Endothelial cell of umbilical vein (primary cell): ENCODE measurements around the gene GDA. TPM values are rescaled to one million over a fixed set of nuclear protein-coding genes. Genes with fewer than 3 reads are reported as not detected.

Experiments
- BruUV-seq: library from RNA; stranded (reverse); fragments of 400-500 nt; replicated peaks from 2 replicates; lab custom pipeline; 2021; lab: Mats Ljungman, UMichigan
- CTCF ChIA-PET: fragments of 300-600, 350-600 bp; sonication (Branson Sonifier 250); formaldehyde crosslinking; loops from one replicate; lab custom pipeline; 2021; ENCODE audit warnings: antibody characterized with exemption, inconsistent platforms; lab: Charles Lee
- POLR2A ChIA-PET: fragments of 300-600, 350-600 bp; sonication (Branson Sonifier 250); formaldehyde crosslinking; loops from one replicate; lab custom pipeline; 2021; ENCODE audit warnings: antibody characterized with exemption, inconsistent platforms; lab: Charles Lee
- DNase-seq: peaks from one replicate; pipeline ENCODE4 v3.0.0-alpha.2; 2011; ENCODE audit warnings: low read depth, low spot score
- FAIRE-seq: peaks from 2 replicates; lab custom pipeline; 2011; peaks lifted over from hg19 to GRCh38; lab: Jason Lieb, UNC
- H2AFZ ChIP-seq: 2 replicates; pipeline ENCODE4 v1.6.0; 2012; ENCODE audit warnings: low read depth, low read length, control low read depth, inconsistent platforms
- H3K27ac ChIP-seq: 2 replicates; pipeline ENCODE4 v1.5.1; 2011; ENCODE audit warnings: low read depth, mild to moderate bottlenecking, control low read depth, low read length, moderate library complexity; ENCODE audit not compliant: insufficient read depth
- H3K27me3 ChIP-seq, 2 experiments: 2 replicates each; pipeline versions ENCODE4 v1.6.0 to v1.6.1; 2011; ENCODE audit warnings: low read length in 2 of 2, mixed read lengths in 1 of 2; ENCODE audit not compliant: control insufficient read depth in 2 of 2, insufficient read depth in 2 of 2
- H3K36me3 ChIP-seq, 2 experiments: 2 replicates in 1 of 2; 3 replicates in 1 of 2; pipeline ENCODE4 v1.5.1; 2011; ENCODE audit warnings: low read length in 2 of 2, mild to moderate bottlenecking in 1 of 2, moderate library complexity in 1 of 2; ENCODE audit not compliant: control insufficient read depth in 2 of 2, insufficient read depth in 2 of 2; ENCODE audit errors: extremely low read depth in 1 of 2
- H3K4me1 ChIP-seq: 3 replicates; pipeline ENCODE4 v1.5.1; 2011; ENCODE audit warnings: mild to moderate bottlenecking, low read length; ENCODE audit not compliant: control insufficient read depth, insufficient read depth; ENCODE audit errors: extremely low read depth
- H3K4me2 ChIP-seq: 2 replicates; pipeline ENCODE4 v1.6.1; 2011; ENCODE audit warnings: low read length, control low read depth, mixed read lengths; ENCODE audit not compliant: insufficient read depth
- H3K4me3 ChIP-seq, 3 experiments: fragments of 200-600 bp in 1 of 3; sonication (generic), shearing (Covaris generic) in 1 of 3; replicated peaks in 1 of 3; 2 replicates each; pipeline ENCODE4 v1.5.1; 2011 to 2016; ENCODE audit warnings: control low read depth in 3 of 3, low read length in 3 of 3, mild to moderate bottlenecking in 2 of 3, inconsistent platforms in 1 of 3, low read depth in 1 of 3, moderate library complexity in 1 of 3; ENCODE audit not compliant: insufficient read depth in 1 of 3
- H3K79me2 ChIP-seq: 2 replicates; pipeline ENCODE4 v1.6.0; 2012; ENCODE audit warnings: low read length, inconsistent platforms; ENCODE audit not compliant: control insufficient read depth, insufficient read depth
- H3K9ac ChIP-seq: replicated peaks from 2 replicates; pipeline ENCODE3; 2011; ENCODE audit warnings: low read length, control low read depth; ENCODE audit not compliant: insufficient read depth; ENCODE audit errors: extremely low read depth
- H3K9me1 ChIP-seq: replicated peaks from 3 replicates; pipeline ENCODE4 v1.6.0; 2011; ENCODE audit warnings: mild to moderate bottlenecking, low read length; ENCODE audit not compliant: control insufficient read depth, insufficient read depth; ENCODE audit errors: extremely low read depth
- H3K9me3 ChIP-seq: replicated peaks from 2 replicates; pipeline ENCODE4 v1.5.1; 2012; ENCODE audit warnings: low read length, inconsistent platforms; ENCODE audit not compliant: control insufficient read depth, insufficient read depth
- H4K20me1 ChIP-seq: replicated peaks from 2 replicates; pipeline ENCODE3; 2011; ENCODE audit warnings: mild to moderate bottlenecking, low read length; ENCODE audit not compliant: control insufficient read depth, insufficient read depth; ENCODE audit errors: extremely low read depth
- EZH2 ChIP-seq: IDR thresholded peaks from 2 replicates; pipeline ENCODE4 v1.6.1; 2012; ENCODE audit warnings: borderline replicate concordance, low read depth, mild to moderate bottlenecking, moderate library complexity, low read length, inconsistent platforms; ENCODE audit not compliant: severe bottlenecking
- FOS ChIP-seq: IDR thresholded peaks from 2 replicates; pipeline ENCODE4 v1.6.1; 2011; ENCODE audit warnings: mild to moderate bottlenecking, low read length, moderate library complexity, borderline replicate concordance; ENCODE audit not compliant: insufficient read depth
- GATA2 ChIP-seq: IDR thresholded peaks from 2 replicates; pipeline ENCODE4 v1.7.0; 2011; ENCODE audit warnings: low read depth, mild to moderate bottlenecking, moderate library complexity, mixed read lengths, low read length; ENCODE audit not compliant: insufficient read length, insufficient read depth
- MYC ChIP-seq: IDR thresholded peaks from one replicate; pipeline ENCODE4 v1.6.1; 2011; ENCODE audit warnings: mild to moderate bottlenecking, low read depth, low read length
- POLR2AphosphoS5 ChIP-seq: IDR thresholded peaks from 2 replicates; pipeline ENCODE4 v1.6.1; 2012; ENCODE audit warnings: low read depth, mild to moderate bottlenecking, control low read depth, low read length, moderate library complexity; ENCODE audit not compliant: insufficient read depth
- dilution Hi-C: fragments of 300-500 bp; cut with MboI; formaldehyde crosslinking; loops from one replicate; pipeline ENCODE4 v1.15.0; 2019; ENCODE audit warnings: low sequenced_read_pairs; ENCODE audit not compliant: extremely low pct_ligation_motif_present
- intact Hi-C: fragments of 100-400 bp; cut with micrococcal nuclease; formaldehyde crosslinking; loops from one replicate; pipeline ENCODE4 v1.10.0; 2022
- polyA plus RNA-seq, 4 experiments: library from polyadenylated mRNA; depleted of rRNA in 3 of 4; stranded (reverse) in 3 of 4; unstranded in 1 of 4; fragments of >200 nt; gene quantifications; 2 replicates each; pipeline versions ENCODE4 v1.2.1 to v1.2.3, GENCODE V29; 2011 to 2012; ENCODE audit warnings: missing spikeins in 1 of 4
- total RNA-seq: library from RNA; stranded (reverse); gene quantifications from 2 replicates; pipeline ENCODE4 v1.2.3, GENCODE V29; 2021
- TF ChIP-seq, protein P1 (sequence below), 2 donors: IDR thresholded peaks; 1 replicate in 1 of 2; 2 replicates in 1 of 2; pipeline ENCODE4 v1.5.1; 2011; ENCODE audit warnings: low read length in 2 of 2, mild to moderate bottlenecking in 2 of 2, moderate library complexity in 2 of 2, control low read depth in 1 of 2, inconsistent platforms in 1 of 2, low read depth in 1 of 2; ENCODE audit not compliant: insufficient read depth in 1 of 2; ENCODE audit errors: extremely low read depth in 1 of 2

Gene GDA
- total and polyA plus RNA-seq, 2 donors (not counting 3 experiments of a cell fraction or from before 2014, with no cell fraction given), result not detected

DNA sequence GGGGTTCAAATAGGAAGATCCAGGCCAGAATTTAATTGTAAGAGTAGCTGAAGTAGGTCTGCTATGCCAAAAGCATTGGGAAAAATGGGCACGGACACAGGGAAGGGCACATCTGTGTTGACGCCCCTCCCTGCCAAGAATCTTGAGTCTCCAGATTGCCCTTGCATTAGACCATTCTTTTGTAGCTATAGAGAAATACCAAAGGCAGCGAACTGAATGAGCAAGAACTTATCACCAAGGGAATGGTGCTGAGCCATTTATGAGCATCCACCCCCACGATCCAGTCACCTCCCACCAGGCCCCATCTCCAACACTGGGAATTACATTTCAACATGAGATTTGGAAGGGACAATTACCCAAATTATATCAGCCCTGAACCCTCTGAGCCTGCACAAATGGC is 18.0 kb upstream of the GDA start:
- Histone ChIP-seq H3K36me3 (no peaks in the 10 kb centered on the region), H3K9me3 (no peaks in the 10 kb centered on the region), H3K79me2 (no peaks in the 10 kb centered on the region), H3K9ac (no peak overlapping the region), H3K4me3 (no peak overlapping the region), H4K20me1 (no peaks in the 10 kb centered on the region), H3K27me3 (no peaks in the 10 kb centered on the region), H2AFZ (no peak overlapping the region), H3K27ac (no peak overlapping the region), H3K4me1 (no peaks in the 10 kb centered on the region), H3K4me2 (no peak overlapping the region), H3K9me1 (no peaks in the 10 kb centered on the region)
- ChIA-PET CTCF (no interaction called here), POLR2A (no interaction called here)
- DNase-seq (no peak), FAIRE-seq (no peak)
- TF ChIP-seq EZH2 (no peak), POLR2AphosphoS5 (no peak), FOS (no peak), GATA2 (no peak), MYC (no peak)
- TF ChIP-seq, protein P1, sequence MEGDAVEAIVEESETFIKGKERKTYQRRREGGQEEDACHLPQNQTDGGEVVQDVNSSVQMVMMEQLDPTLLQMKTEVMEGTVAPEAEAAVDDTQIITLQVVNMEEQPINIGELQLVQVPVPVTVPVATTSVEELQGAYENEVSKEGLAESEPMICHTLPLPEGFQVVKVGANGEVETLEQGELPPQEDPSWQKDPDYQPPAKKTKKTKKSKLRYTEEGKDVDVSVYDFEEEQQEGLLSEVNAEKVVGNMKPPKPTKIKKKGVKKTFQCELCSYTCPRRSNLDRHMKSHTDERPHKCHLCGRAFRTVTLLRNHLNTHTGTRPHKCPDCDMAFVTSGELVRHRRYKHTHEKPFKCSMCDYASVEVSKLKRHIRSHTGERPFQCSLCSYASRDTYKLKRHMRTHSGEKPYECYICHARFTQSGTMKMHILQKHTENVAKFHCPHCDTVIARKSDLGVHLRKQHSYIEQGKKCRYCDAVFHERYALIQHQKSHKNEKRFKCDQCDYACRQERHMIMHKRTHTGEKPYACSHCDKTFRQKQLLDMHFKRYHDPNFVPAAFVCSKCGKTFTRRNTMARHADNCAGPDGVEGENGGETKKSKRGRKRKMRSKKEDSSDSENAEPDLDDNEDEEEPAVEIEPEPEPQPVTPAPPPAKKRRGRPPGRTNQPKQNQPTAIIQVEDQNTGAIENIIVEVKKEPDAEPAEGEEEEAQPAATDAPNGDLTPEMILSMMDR (IDR thresholded peaks at IDR 0.05; ENCODE audit: extremely low read depth in 1 of 2, insufficient read depth in 1 of 2, low read depth in 1 of 2, low read length in 2 of 2), result no peak
- dilution Hi-C loops (no loop called here), intact Hi-C loops (no loop called here)
- no TSS peak for BruUV-seq
